ENCODE results near the gene TMC3. TPM values are rescaled to one million over a fixed set of nuclear protein-coding genes. Genes with fewer than 3 reads are reported as not detected.
"Not testable (repeated sequence)": the region's sequence is repeated elsewhere in the genome, so short reads cannot be mapped to it uniquely, and the experiment has no call there.

The TMC3 gene
- not detected for total RNA-seq
- not detected for polyA plus RNA-seq

GRCh38 chr15:81373775-81374395, at the start of gene TMC3:
Gene TMC3 (minus strand): TSS chr15:81374213. CDS start chr15:81374077, 136 bp downstream.
- no peaks in the 10 kb centered on the region for H3K4me1 Mint-ChIP-seq
- no peaks in the 10 kb centered on the region for H3K4me1 ChIP-seq (ENCODE audit: insufficient read depth, low read length)
- H3K4me3 Mint-ChIP-seq = no peak within 1 kb of the TSS
- DNase-seq = no peak
- no peaks in the 10 kb centered on the region for H3K36me3 ChIP-seq (ENCODE audit: insufficient read depth, low read length)
- no peaks in the 10 kb centered on the region for H3K9me3 ChIP-seq (ENCODE audit: low read length)
- H3K27ac Mint-ChIP-seq = no peak within 1 kb of the TSS
- ChIA-PET POLR2A (no interaction called here), CTCF (no interaction called here)
- peaks cover 5 to 7% of the 10 kb centered on the region in 2 donors for H3K27me3 Mint-ChIP-seq
- no peak within 1 kb of the TSS for H3K27ac ChIP-seq (ENCODE audit: low read depth, low read length)
- no peaks in the 10 kb centered on the region for H3K36me3 Mint-ChIP-seq
- H3K9me3 Mint-ChIP-seq = no peaks in the 10 kb centered on the region
- no peaks in the 10 kb centered on the region for H3K27me3 ChIP-seq (ENCODE audit: insufficient read depth, low read length, poor library complexity, severe bottlenecking)
- H3K4me3 ChIP-seq (ENCODE audit: low read length) = no peak within 1 kb of the TSS

GRCh38 chr15:81421461-81421860, 47.4 kb upstream of the TMC3 start:
- no peaks in the 10 kb centered on the region for H3K9me3 ChIP-seq (ENCODE audit: low read length)
- peaks cover 5 to 11% of the 10 kb centered on the region in 2 donors for H3K27me3 Mint-ChIP-seq
- POLR2A ChIA-PET = no interaction called here
- H3K36me3 ChIP-seq (ENCODE audit: insufficient read depth, low read length) = no peaks in the 10 kb centered on the region
- H3K27ac Mint-ChIP-seq = no peak overlapping the region
- H3K27me3 ChIP-seq (ENCODE audit: insufficient read depth, low read length, poor library complexity, severe bottlenecking) = peaks cover 4% of the 10 kb centered on the region
- H3K4me3 ChIP-seq (ENCODE audit: low read length) = no peak overlapping the region
- H3K4me3 Mint-ChIP-seq = no peak overlapping the region
- no peak overlapping the region for H3K27ac ChIP-seq (ENCODE audit: low read depth, low read length)
- CTCF ChIA-PET = interaction anchor here (1.3 kb wide), 1 partner anchor 11 kb away, joined by 4 read pairs; no protein-coding TSS in a partner anchor
- no peaks in the 10 kb centered on the region for H3K36me3 Mint-ChIP-seq
- H3K9me3 Mint-ChIP-seq = no peaks in the 10 kb centered on the region
- H3K4me1 ChIP-seq (ENCODE audit: insufficient read depth, low read length) = no peaks in the 10 kb centered on the region
- no peak for DNase-seq
- no peaks in the 10 kb centered on the region for H3K4me1 Mint-ChIP-seq

- H3K4me1 ChIP-seq (ENCODE audit: insufficient read depth, low read length) = no peaks in the 10 kb centered on the region
- H3K9me3 ChIP-seq (ENCODE audit: low read length) = no peaks in the 10 kb centered on the region
- H3K4me3 Mint-ChIP-seq = no peak overlapping the region
- H3K27me3 ChIP-seq (ENCODE audit: insufficient read depth, low read length, poor library complexity, severe bottlenecking) = peaks cover 4% of the 10 kb centered on the region
- no peaks in the 10 kb centered on the region for H3K9me3 Mint-ChIP-seq
- peaks cover 3 to 25% of the 10 kb centered on the region in 2 donors for H3K27me3 Mint-ChIP-seq
- CTCF ChIA-PET = no interaction called here
- H3K4me1 Mint-ChIP-seq = peaks cover 5 to 8% (median 5%) of the 10 kb centered on the region in 3 donors
- POLR2A ChIA-PET = no interaction called here
- no peak overlapping the region for H3K27ac Mint-ChIP-seq
- no peaks in the 10 kb centered on the region for H3K36me3 ChIP-seq (ENCODE audit: insufficient read depth, low read length)
- H3K4me3 ChIP-seq (ENCODE audit: low read length) = no peak overlapping the region
- no peak overlapping the region for H3K27ac ChIP-seq (ENCODE audit: low read depth, low read length)
- H3K36me3 Mint-ChIP-seq = no peaks in the 10 kb centered on the region
- DNase-seq = no peak
Observed at GRCh38 chr15:81419332-81419943, 45.4 kb upstream of the TMC3 start.

- peaks cover 4 to 29% of the 10 kb centered on the region in 2 donors for H3K27me3 Mint-ChIP-seq
- peaks cover 4% of the 10 kb centered on the region for H3K27me3 ChIP-seq (ENCODE audit: insufficient read depth, low read length, poor library complexity, severe bottlenecking)
- H3K36me3 Mint-ChIP-seq = no peaks in the 10 kb centered on the region
- no peaks in the 10 kb centered on the region for H3K4me1 ChIP-seq (ENCODE audit: insufficient read depth, low read length)
- ChIA-PET CTCF (no interaction called here), POLR2A (no interaction called here)
- H3K9me3 ChIP-seq (ENCODE audit: low read length) = no peaks in the 10 kb centered on the region
- H3K4me3 Mint-ChIP-seq = no peak overlapping the region
- no peak overlapping the region for H3K4me3 ChIP-seq (ENCODE audit: low read length)
- no peaks in the 10 kb centered on the region for H3K36me3 ChIP-seq (ENCODE audit: insufficient read depth, low read length)
- no peak for DNase-seq
- H3K4me1 Mint-ChIP-seq = peaks cover 6 to 10% (median 8%) of the 10 kb centered on the region in 3 donors
- H3K9me3 Mint-ChIP-seq = no peaks in the 10 kb centered on the region
- no peak overlapping the region for H3K27ac ChIP-seq (ENCODE audit: low read depth, low read length)
- H3K27ac Mint-ChIP-seq = no peak overlapping the region
Observed at GRCh38 chr15:81418891-81419290, 44.9 kb upstream of the TMC3 start.

GRCh38 chr15:81418444-81418843, 44.4 kb upstream of the TMC3 start:
- no peaks in the 10 kb centered on the region for H3K9me3 Mint-ChIP-seq
- H3K4me1 Mint-ChIP-seq = peaks cover 6 to 10% (median 8%) of the 10 kb centered on the region in 3 donors
- no peak overlapping the region for H3K4me3 ChIP-seq (ENCODE audit: low read length)
- no peaks in the 10 kb centered on the region for H3K9me3 ChIP-seq (ENCODE audit: low read length)
- ChIA-PET POLR2A (no interaction called here), CTCF (no interaction called here)
- H3K27me3 Mint-ChIP-seq = peaks cover 4 to 30% of the 10 kb centered on the region in 2 donors
- H3K4me1 ChIP-seq (ENCODE audit: insufficient read depth, low read length) = no peaks in the 10 kb centered on the region
- H3K36me3 ChIP-seq (ENCODE audit: insufficient read depth, low read length) = no peaks in the 10 kb centered on the region
- DNase-seq = no peak
- no peak overlapping the region for H3K27ac ChIP-seq (ENCODE audit: low read depth, low read length)
- H3K27me3 ChIP-seq (ENCODE audit: insufficient read depth, low read length, poor library complexity, severe bottlenecking) = peaks cover 4% of the 10 kb centered on the region
- H3K27ac Mint-ChIP-seq = no peak overlapping the region
- no peak overlapping the region for H3K4me3 Mint-ChIP-seq
- H3K36me3 Mint-ChIP-seq = no peaks in the 10 kb centered on the region

GRCh38 chr15:81414274-81414968, 40.4 kb upstream of the TMC3 start:
- POLR2A ChIA-PET; DNase-seq; H3K36me3 ChIP-seq (ENCODE audit: insufficient read depth, low read length); H3K36me3 Mint-ChIP-seq; H3K4me1 ChIP-seq (ENCODE audit: insufficient read depth, low read length); H3K27ac ChIP-seq (ENCODE audit: low read depth, low read length); H3K27me3 ChIP-seq (ENCODE audit: insufficient read depth, low read length, poor library complexity, severe bottlenecking); H3K9me3 Mint-ChIP-seq; H3K4me3 ChIP-seq (ENCODE audit: low read length); CTCF ChIA-PET; H3K9me3 ChIP-seq (ENCODE audit: low read length): not testable (repeated sequence)
- peaks cover 11 to 13% (median 11%) of the 10 kb centered on the region in 3 donors for H3K4me1 Mint-ChIP-seq
- H3K27me3 Mint-ChIP-seq = peaks cover 3 to 46% of the 10 kb centered on the region in 2 donors
- H3K27ac Mint-ChIP-seq = peak overlapping the region in 3 of 8 donors; percentile 25 to 75 (median 29)
- peak overlapping the region in 3 of 7 donors; percentile 23 to 59 (median 30) for H3K4me3 Mint-ChIP-seq

GRCh38 chr15:81413851-81414250, 39.8 kb upstream of the TMC3 start:
- Mint-ChIP-seq H3K27me3 (peaks cover 3 to 46% of the 10 kb centered on the region in 2 donors), H3K27ac (no peak overlapping the region), H3K36me3 (no peaks in the 10 kb centered on the region), H3K4me3 (no peak overlapping the region), H3K9me3 (no peaks in the 10 kb centered on the region), H3K4me1 (peaks cover 11 to 13% (median 11%) of the 10 kb centered on the region in 3 donors)
- no peak overlapping the region for H3K4me3 ChIP-seq (ENCODE audit: low read length)
- POLR2A ChIA-PET = no interaction called here
- no peak overlapping the region for H3K27ac ChIP-seq (ENCODE audit: low read depth, low read length)
- no peaks in the 10 kb centered on the region for H3K4me1 ChIP-seq (ENCODE audit: insufficient read depth, low read length)
- peaks cover 4% of the 10 kb centered on the region for H3K27me3 ChIP-seq (ENCODE audit: insufficient read depth, low read length, poor library complexity, severe bottlenecking)
- DNase-seq = no peak
- H3K36me3 ChIP-seq (ENCODE audit: insufficient read depth, low read length) = no peaks in the 10 kb centered on the region
- H3K9me3 ChIP-seq (ENCODE audit: low read length) = no peaks in the 10 kb centered on the region
- CTCF ChIA-PET = no interaction called here

- Mint-ChIP-seq H3K36me3 (no peaks in the 10 kb centered on the region), H3K27me3 (peaks cover 4 to 47% of the 10 kb centered on the region in 2 donors), H3K4me1 (peaks cover 11 to 13% (median 11%) of the 10 kb centered on the region in 3 donors), H3K9me3 (no peaks in the 10 kb centered on the region), H3K4me3 (no peak overlapping the region), H3K27ac (no peak overlapping the region)
- Histone ChIP-seq H3K27ac (ENCODE audit: low read depth, low read length) (no peak overlapping the region), H3K36me3 (ENCODE audit: insufficient read depth, low read length) (no peaks in the 10 kb centered on the region), H3K27me3 (ENCODE audit: insufficient read depth, low read length, poor library complexity, severe bottlenecking) (no peaks in the 10 kb centered on the region), H3K9me3 (ENCODE audit: low read length) (no peaks in the 10 kb centered on the region), H3K4me1 (ENCODE audit: insufficient read depth, low read length) (no peaks in the 10 kb centered on the region), H3K4me3 (ENCODE audit: low read length) (no peak overlapping the region)
- ChIA-PET CTCF (no interaction called here), POLR2A (no interaction called here)
- DNase-seq = no peak
Observed at GRCh38 chr15:81411969-81412633, 38.1 kb upstream of the TMC3 start.
